Limb (tissue), 2 donors: Measurements from ENCODE around the gene HCN4.
A peak's percentile ranks its signal among the peaks of the same experiment; 100 is the strongest.
"Not testable (repeated sequence)": the region's sequence is repeated elsewhere in the genome, so short reads cannot be mapped to it uniquely, and the experiment has no call there.

Experiments
- DNase-seq, 2 donors: peaks; one replicate each; pipeline ENCODE4 v3.0.0-alpha.2; 2016; ENCODE audit errors: extremely low spot score in 2 of 2

HCN4 gene

GRCh38 chr15:73368301-73369136, at the start of gene HCN4:
HCN4 (minus strand) TSS chr15:73368958; CDS start chr15:73368270, 688 bp downstream.
- peak in 1 of 2 donors; percentile 63 for DNase-seq

- no peak for DNase-seq
Observed at GRCh38 chr15:73414876-73415275, 46.1 kb upstream of the HCN4 start.

DNA sequence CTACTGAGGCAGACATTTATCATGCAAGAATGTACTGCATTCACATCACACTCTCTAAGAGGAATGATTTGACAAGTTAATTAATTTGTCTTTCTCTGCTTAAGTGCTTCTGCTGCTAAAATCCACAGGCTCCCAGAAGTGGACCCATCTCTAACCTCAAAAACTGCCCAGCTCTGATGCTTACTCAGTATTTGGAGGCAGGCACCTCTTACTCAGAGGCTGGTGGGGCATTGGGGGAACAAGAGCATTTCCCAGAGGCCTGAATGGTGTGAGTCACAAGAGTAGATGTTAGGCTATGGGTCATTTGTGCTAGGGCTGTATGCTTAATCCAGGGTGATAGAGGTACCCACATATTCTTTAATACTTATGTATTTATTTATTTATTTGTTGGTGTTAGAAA, 34.4 kb upstream of the HCN4 start:
- DNase-seq = no peak

GRCh38 chr15:73400222-73400621, 31.5 kb upstream of the HCN4 start:
- DNase-seq = not testable (repeated sequence)

DNA sequence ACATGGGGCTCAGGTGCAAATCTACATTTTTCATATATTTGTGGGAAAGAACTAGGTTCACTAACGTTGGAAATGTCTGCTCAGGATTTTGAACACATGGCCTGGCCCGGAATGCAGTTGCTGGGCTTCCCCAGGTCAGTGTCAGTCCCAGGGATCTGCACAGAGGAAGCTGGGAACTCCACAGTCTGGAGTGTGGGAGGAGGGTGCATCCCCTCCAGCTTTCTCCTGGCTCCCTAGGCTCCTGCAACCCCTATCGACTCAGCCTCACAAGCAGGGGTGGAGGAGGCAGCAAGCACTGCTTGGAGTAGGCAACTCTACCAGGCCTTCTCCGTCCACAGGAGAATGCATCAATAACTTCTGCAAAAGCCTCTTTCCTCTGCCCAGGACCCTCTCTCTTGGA, 30.1 kb upstream of the HCN4 start:
- no peak for DNase-seq

- no peak for DNase-seq
Observed at GRCh38 chr15:73397461-73397860, 28.7 kb upstream of the HCN4 start.

DNA sequence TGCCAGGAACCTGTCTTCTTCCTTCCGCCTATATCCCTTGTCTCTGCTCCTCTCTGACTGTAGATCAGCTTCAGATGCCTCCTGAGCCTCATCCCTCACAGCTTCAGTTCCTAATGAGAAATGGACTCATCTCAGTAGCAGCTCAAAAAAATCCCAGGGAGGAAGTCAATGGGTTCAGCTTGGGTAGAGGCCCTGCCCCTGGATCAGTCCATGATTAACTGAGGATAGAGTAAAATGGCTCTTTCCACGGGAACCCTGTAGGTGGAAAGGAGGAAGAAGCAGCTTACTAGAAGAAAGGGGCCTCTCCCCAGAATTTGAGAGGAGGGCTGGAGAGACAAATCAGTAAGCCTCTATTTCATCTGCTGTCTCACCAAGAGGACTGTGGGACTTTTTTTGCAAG, 26.9 kb upstream of the HCN4 start:
- no peak for DNase-seq

GRCh38 chr15:73394782-73395181, 26.0 kb upstream of the HCN4 start:
- no peak for DNase-seq

- no peak for DNase-seq
Observed at GRCh38 chr15:73393336-73393735, 24.6 kb upstream of the HCN4 start.

- DNase-seq = no peak
Observed at GRCh38 chr15:73392025-73392424, 23.3 kb upstream of the HCN4 start.

- DNase-seq = no peak
Observed at GRCh38 chr15:73391128-73391872, 22.5 kb upstream of the HCN4 start.

DNA sequence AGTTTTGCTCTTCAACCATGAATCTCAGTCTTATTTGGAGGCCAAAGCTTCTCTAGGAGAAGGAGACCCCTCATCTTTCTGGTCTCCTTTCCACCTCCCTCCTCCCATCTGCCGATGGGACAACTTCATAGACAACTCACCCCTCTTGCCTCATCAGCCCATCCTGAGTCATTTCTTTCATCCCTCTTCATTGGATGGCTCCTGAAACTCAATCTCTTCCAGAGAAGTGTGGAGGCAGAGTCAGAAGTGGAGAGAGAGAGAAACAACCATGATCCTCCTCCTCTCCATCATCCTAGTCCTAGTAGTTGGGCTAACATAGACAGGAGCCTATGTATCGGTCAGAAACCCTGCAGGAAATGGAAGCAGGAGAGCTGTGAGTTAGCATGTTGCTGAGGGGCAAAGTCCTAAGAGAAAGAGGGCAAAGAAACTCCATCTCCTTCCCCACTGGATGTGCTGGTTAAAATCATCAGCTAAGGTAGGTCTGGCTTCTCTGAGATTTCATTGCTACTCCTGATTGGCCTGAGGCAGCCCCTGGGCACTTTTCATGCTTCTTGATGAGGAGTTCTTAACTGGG, 21.3 kb upstream of the HCN4 start:
- DNase-seq = no peak

DNA sequence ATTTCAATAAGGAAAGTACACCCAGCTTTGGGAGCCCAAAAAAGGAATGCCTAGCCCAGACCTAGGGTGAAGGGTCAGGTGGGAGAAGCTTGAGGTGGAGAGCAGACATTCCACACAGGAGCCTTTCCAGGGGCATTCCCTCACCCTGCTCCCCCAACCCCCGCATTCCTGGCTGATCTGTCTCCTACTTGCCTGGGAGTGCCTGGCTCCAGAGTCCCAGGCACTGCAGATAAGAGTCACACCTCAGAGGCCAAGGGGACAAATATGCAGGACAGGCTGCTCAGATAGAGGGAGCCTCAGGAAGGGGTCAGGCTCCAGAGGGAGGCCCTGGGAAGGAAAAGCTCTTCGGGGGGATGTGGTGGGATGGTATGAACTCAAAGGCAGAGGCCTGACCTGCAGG, 20.8 kb upstream of the HCN4 start:
- no peak for DNase-seq

GRCh38 chr15:73388256-73388781, 19.6 kb upstream of the HCN4 start:
- DNase-seq = peak in 1 of 2 donors; percentile 14

DNA sequence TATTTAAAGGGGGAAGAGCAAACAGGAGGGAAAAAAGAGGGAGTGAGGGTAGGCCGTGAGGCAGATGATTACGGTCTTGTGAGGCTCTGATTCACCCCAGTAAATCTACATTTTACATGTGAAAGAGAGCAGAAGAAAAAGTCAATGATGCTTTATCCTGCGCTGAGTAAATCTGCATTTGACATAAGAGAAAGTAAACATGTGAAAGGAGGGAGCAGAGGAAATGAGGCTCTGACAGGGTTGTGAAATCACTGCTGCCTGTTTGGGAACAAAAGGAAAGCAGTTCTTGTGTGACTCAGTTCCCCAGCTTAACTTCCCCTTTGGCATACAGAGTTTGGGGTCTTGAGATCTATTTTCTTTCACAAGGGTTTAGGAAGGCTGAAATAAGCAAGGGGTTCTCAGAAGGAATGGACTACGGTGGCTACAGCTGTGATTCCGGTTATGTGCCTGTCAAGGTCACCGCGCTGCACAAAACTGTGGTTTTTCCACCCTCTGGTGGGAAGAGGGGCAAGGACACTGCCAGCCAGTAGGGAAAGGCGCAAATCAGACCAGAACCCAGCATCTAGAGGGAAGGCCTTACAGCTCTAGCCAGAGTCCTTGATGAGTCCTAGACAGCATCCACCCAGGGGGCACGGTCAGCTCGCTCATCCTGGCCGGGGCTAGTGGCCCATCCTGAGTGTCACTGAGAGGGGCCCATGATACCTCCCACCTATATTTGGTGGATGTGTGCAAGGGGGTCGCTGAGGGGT, 18.9 kb upstream of the HCN4 start:
- no peak for DNase-seq

- DNase-seq = peak in 1 of 2 donors; percentile 6
Observed at GRCh38 chr15:73386886-73387506, 18.2 kb upstream of the HCN4 start.

GRCh38 chr15:73386238-73386637, 17.5 kb upstream of the HCN4 start:
- DNase-seq = no peak

- peak in 1 of 2 donors; percentile 7 for DNase-seq
Observed at GRCh38 chr15:73385205-73385604, 16.4 kb upstream of the HCN4 start.

DNA sequence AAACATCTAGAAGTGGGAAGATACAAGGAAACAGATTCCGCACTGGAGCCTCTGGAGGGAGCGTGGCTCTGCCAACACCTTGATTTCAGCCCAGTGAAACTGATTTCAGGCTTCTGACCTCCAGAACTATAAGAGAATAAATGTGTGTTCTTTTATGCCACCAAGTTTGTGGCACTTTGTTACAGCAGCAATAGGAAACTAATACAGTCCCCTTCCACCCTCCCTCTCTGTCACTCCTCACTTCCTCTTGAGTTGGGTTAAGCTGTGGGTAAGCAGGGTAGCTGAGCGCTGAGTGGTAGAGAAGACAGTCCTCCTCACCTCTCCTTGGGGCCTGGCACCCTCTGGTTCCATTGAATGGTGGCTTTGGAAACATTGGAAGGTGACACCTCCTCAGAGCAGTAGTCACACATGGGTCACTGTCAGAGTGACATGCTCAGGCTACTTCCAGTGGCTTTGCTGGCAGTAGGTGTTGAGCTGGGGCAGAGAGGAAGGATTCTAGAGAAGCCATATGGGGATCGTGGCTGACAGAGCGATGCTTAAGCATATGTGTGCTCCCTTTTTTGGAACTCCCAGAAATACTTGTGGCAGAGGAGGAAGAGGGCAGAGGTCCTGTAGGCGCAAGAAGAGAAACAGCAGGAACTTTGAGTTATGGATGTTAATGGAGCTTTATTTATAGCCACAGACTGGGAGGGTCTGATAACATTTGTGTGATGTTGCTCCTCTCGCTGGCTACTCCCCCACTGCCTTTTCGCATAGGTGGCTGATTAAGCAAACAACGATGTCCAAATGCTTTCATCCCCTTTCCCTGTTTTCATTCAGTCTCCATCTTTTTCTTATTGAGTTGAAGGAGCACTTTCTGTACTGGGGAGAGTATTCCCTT, 14.8 kb upstream of the HCN4 start:
- no peak for DNase-seq

DNA sequence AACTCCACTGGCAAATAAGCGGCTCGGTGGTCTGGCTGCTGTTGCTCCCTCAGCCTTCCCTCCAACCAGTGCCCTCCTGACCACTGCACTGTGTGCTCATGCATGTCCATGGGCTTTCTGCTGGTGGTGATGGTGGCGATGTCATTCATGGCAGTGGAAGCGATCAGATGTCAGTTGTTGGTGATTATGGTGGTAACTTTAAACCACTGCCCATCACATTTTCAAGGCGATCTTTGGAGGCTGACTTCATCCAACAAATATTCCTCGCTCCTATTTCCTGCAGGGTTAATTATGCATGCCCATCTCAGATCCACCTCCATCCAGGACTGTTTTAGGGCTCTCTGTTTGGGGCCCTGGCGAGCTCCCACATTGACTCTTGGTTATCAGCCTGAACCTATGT, 13.4 kb upstream of the HCN4 start:
- no peak for DNase-seq
